GM06990 (cell line): ENCODE measurements around the gene SOX30.

Source experiments
- DNase-seq: peaks from one replicate; pipeline ENCODE4 v3.0.0-alpha.2; 2011; ENCODE audit not compliant: insufficient read length; ENCODE audit errors: extremely low read depth
- H3K27me3 ChIP-seq: replicated peaks from 2 replicates; pipeline ENCODE4 v1.6.0; 2011; ENCODE audit warnings: low read length; ENCODE audit not compliant: control insufficient read depth, insufficient read depth
- H3K36me3 ChIP-seq: 2 replicates; pipeline ENCODE4 v1.5.1; 2011; ENCODE audit warnings: low read length; ENCODE audit not compliant: control insufficient read depth, insufficient read depth
- H3K4me3 ChIP-seq: replicated peaks from 2 replicates; pipeline ENCODE4 v1.5.1; 2011; ENCODE audit warnings: low read depth, mild to moderate bottlenecking, control low read depth, low read length
- TF ChIP-seq, protein P1 (sequence below): IDR thresholded peaks from 2 replicates; pipeline ENCODE4 v1.5.1; 2011; ENCODE audit warnings: low read length, control low read depth, mild to moderate bottlenecking, inconsistent platforms; ENCODE audit not compliant: insufficient read depth, poor library complexity, severe bottlenecking

SOX30 gene

DNA sequence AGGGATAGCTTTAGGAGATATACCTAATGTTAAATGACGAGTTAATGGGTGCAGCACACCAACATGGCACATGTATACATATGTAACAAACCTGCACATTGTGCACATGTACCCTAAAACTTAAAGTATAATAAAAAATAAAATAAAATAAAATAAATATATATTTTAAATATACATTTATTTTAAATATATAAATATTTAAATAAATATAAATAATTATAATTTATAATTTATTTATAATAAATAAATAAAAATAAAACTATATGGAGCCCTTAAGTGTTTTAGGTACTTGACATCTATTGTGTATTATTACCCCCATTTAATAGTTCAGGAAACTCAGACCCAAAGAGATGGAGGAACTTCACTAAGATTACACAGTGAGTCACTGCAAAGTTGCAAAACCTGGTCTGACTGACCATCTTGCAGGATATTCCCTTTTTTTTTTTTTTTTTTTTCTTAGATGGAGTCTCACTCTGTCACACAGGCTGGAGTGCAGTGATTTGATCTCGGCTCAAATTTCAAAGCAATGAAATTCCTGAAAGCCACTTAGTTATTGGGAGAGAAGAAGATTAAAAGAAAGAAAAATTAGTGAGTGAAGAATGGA lies 13.3 kb upstream of the SOX30 start:
- no peak for DNase-seq
- TF ChIP-seq, protein P1, sequence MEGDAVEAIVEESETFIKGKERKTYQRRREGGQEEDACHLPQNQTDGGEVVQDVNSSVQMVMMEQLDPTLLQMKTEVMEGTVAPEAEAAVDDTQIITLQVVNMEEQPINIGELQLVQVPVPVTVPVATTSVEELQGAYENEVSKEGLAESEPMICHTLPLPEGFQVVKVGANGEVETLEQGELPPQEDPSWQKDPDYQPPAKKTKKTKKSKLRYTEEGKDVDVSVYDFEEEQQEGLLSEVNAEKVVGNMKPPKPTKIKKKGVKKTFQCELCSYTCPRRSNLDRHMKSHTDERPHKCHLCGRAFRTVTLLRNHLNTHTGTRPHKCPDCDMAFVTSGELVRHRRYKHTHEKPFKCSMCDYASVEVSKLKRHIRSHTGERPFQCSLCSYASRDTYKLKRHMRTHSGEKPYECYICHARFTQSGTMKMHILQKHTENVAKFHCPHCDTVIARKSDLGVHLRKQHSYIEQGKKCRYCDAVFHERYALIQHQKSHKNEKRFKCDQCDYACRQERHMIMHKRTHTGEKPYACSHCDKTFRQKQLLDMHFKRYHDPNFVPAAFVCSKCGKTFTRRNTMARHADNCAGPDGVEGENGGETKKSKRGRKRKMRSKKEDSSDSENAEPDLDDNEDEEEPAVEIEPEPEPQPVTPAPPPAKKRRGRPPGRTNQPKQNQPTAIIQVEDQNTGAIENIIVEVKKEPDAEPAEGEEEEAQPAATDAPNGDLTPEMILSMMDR = no peak
- H3K36me3 ChIP-seq = no peaks in the 10 kb centered on the region

DNA sequence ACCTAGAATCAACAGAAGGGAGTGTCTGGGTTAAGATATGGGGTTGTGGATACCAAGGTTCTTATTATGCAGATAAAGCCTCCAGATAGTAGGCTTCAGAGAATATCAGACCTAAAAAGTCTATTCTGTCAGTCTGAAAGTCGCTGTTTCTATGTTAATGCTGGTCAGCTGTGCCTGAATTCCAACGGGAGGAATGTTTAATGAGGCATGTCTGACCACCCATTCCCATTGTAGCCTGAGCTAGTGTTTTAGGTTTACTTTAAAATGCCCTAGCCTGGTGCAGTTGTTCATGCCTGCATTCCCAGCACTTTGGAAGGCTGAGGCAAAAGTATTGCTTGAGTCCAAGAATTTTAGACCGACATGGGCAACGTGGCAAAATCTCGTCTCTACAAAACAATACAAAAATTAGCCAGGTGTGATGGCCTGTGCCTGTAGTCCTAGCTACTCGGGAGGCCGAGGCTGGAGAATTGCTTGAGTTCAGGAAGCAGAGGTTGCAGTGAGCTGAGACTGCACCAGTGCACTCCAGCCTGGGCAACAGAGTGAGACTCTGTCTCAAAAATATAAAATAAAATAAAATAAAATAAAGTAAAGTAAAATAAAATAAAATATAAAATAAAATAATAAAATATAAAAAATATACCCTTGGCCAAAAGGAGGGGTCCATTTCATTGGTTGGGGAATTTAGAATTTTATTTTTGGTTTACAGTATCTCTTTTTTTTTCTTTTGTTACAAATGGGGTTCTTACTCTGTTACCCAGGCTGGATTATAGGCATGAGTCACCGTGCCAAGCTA lies 7.8 kb upstream of the SOX30 start:
- TF ChIP-seq, protein P1 = no peak
- DNase-seq = no peak
- Histone ChIP-seq H3K4me3 (no peak overlapping the region), H3K27me3 (no peaks in the 10 kb centered on the region), H3K36me3 (no peaks in the 10 kb centered on the region)

More for the DNA sequence above, 13.3 kb upstream of the SOX30 start:
- Histone ChIP-seq H3K4me3 (no peak overlapping the region), H3K27me3 (no peaks in the 10 kb centered on the region)

DNA sequence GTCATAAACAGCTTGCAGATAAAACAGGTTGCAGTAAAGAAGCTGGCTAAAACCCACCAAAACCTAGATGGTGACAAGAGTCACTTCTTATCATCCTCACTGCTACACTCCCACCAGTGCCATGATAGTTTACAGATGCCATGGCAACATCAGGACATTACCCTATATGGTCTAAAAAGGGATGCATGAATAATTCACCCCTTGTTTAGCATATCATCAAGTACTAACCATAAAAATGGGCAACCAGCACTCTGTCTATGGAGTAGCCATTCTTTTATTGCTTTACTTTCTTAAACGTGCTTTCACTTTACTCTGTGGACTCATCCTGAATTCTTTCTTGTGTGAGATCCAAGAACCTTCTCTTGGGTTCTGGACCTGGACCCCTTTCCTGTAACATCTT lies 6.7 kb upstream of the SOX30 start:
- Histone ChIP-seq H3K27me3 (no peaks in the 10 kb centered on the region), H3K36me3 (no peaks in the 10 kb centered on the region), H3K4me3 (no peak overlapping the region)
- TF ChIP-seq, protein P1 = no peak
- no peak for DNase-seq

DNA sequence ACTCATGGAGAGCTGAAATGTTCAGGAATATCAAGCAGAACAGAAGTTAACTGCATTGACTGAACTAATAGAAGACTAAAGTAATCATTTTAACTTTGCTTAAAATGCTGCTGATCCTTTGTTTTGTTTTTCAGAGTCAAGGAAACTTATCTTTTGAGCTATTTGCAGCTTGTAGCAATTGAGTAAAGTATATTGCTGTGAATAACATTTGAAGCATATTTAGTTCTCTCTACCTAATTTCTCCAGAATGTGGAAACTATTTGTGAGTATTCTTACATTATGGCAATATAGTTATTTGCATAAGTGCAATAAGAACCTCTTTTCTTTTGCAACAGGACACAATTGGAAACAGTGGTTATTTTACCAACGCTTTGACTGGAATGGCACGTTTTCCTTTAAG lies 5.3 kb upstream of the SOX30 start:
- Histone ChIP-seq H3K36me3 (no peaks in the 10 kb centered on the region), H3K4me3 (no peak overlapping the region), H3K27me3 (no peaks in the 10 kb centered on the region)
- DNase-seq = no peak
- TF ChIP-seq, protein P1 = no peak

DNA sequence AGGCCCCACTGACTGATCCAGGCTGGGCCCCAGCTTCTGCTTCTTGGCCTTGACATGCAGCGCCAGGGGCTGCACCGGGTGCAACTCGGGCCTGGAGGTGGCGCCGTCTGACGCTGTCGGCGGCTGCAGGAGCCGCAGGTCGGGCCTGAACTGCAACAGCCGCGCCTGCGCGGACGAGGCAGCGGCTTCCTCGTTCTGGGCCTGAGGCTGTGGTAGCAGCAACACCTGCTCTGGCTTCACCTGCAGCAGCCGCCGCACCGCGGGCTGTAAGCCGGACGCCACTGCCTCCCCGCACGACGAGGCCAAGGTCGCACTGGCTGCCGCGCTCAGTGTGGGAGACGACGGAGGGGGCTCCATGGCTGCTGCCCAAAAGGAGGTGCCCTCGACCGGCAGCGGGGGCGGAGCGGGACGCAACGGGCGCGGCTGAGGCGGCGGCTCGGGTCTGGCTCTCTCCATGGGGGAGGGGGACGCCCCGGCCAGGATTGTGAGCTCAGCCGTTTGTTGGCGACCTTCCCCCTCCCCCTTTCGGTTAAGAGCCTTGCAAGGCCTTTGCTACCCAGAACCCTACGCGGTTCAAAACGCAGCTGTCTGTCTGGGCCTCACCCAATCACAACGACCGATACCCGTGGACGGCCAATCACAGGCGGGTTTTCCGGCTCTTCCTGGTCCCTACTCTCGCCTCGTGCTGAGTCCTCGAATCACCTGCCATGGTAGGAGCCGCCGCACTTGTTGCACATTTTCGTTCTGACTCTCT lies 438 bp downstream of the SOX30 start:
- 0 out of 2 replicates have a peak overlapping the region, but pooled peaks have one; percentile 28 for H3K4me3 ChIP-seq
- DNase-seq = peak; percentile 85
- TF ChIP-seq, protein P1 = peak; percentile 58
- no peaks in the 10 kb centered on the region for H3K36me3 ChIP-seq
- H3K27me3 ChIP-seq = no peaks in the 10 kb centered on the region
